Left ventricle myocardium inferior (tissue), 1 donor: ENCODE results near the gene NME7. TPM values are rescaled to one million over a fixed set of nuclear protein-coding genes. Genes with fewer than 3 reads are reported as not detected.

ENCODE experiments used
- DNase-seq: peaks from one replicate; pipeline ENCODE4 v3.0.0-alpha.2; 2020
- H3K27ac ChIP-seq: fragments of 200-600 bp; replicated peaks from 2 replicates; pipeline ENCODE4 v1.8.0; 2021
- H3K27me3 ChIP-seq: fragments of 200-600 bp; 2 replicates; pipeline ENCODE4 v1.8.0; 2021; ENCODE audit warnings: low read depth
- H3K36me3 ChIP-seq: fragments of 200-600 bp; 2 replicates; pipeline ENCODE4 v1.8.0; 2021
- H3K4me1 ChIP-seq: fragments of 200-600 bp; 2 replicates; pipeline ENCODE4 v1.8.0; 2021
- H3K4me3 ChIP-seq: fragments of 200-600 bp; 2 replicates; pipeline ENCODE4 v1.8.0; 2021; ENCODE audit warnings: mild to moderate bottlenecking, moderate library complexity
- H3K9me3 ChIP-seq: fragments of 200-600 bp; replicated peaks from 2 replicates; pipeline ENCODE4 v1.8.0; 2021
- intact Hi-C: fragments of 100-400 bp; cut with micrococcal nuclease; formaldehyde crosslinking; loops from one replicate; pipeline ENCODE4 v1.11.0; 2022
- total RNA-seq: library from RNA; stranded (reverse); fragmentation: NEBNext Ultra II Directional; extraction: Animal tissue kit (Norgen Biotek cat#: 25700); gene quantifications from one replicate; pipeline ENCODE4 v1.2.1, GENCODE V29; 2021
- TF ChIP-seq, protein P1 (sequence below): fragments of 200-600 bp; IDR thresholded peaks from 2 replicates; pipeline ENCODE4 v1.8.0; 2021; ENCODE audit warnings: antibody characterized with exemption, mild to moderate bottlenecking, borderline replicate concordance
- donor health status: DM: no; HTN: yes; CAD: no; lungs with severe emphysema.

NME7 gene
- total RNA-seq, 1 donor from 2014 or later, result 13.1 TPM

DNA sequence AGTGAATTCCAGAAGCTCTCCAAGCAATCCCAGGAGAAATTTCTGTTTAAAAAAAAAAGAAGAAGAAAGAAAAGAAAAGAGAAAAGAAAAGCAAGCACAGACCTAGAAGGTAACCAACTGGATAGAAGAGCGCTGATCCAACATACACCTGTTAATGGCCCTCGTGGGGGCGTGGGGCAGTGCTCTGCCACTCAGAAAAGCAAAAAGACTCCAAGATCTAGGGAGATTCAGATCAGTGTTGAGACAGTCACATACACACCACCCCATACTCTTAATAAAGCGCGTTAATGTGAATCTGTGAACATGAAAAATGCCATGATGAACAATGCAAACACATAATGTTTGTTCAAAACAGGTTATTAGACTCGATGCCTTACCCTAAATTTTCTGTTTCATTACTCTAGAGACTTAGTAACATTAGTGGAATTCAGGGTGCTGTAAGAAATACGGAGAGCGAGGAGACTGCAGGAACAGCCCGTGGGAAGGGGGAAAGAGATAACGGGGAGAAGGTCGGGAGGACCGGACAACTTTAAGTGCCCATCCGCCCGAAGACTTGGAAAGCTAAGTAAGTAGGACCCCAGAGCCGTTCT lies 406 bp downstream of the NME7 start:
- H3K9me3 ChIP-seq, result no peaks in the 10 kb centered on the region
- H3K27me3 ChIP-seq, result no peaks in the 10 kb centered on the region
- TF ChIP-seq, protein P1, sequence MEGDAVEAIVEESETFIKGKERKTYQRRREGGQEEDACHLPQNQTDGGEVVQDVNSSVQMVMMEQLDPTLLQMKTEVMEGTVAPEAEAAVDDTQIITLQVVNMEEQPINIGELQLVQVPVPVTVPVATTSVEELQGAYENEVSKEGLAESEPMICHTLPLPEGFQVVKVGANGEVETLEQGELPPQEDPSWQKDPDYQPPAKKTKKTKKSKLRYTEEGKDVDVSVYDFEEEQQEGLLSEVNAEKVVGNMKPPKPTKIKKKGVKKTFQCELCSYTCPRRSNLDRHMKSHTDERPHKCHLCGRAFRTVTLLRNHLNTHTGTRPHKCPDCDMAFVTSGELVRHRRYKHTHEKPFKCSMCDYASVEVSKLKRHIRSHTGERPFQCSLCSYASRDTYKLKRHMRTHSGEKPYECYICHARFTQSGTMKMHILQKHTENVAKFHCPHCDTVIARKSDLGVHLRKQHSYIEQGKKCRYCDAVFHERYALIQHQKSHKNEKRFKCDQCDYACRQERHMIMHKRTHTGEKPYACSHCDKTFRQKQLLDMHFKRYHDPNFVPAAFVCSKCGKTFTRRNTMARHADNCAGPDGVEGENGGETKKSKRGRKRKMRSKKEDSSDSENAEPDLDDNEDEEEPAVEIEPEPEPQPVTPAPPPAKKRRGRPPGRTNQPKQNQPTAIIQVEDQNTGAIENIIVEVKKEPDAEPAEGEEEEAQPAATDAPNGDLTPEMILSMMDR, result no peak
- peaks cover 25% of the 10 kb centered on the region for H3K36me3 ChIP-seq
- no peak for DNase-seq
- intact Hi-C loops, result no loop called here
- peak overlapping the region; percentile 82 for H3K4me3 ChIP-seq
- peak overlapping the region; percentile 90 for H3K27ac ChIP-seq
- H3K4me1 ChIP-seq, result peaks cover 39% of the 10 kb centered on the region

DNA sequence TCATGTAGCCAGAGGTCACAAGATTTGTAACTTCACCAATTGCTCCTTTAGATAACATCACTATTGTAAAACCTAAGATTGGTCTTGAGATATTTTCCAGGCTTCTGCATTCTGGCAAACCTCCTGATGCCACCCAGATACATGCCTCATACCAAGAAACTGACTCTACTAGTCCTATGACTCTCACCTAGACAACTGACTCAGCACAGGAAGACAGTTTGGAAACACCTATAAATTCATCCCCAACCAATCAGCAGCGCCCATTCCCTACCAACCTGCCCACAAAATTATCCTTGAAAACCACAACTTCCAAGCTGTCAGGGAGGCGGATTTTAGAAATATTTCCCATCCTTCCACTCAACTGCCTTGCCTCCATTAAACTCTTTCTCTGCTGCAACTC lies 2.6 kb downstream of the NME7 start:
- TF ChIP-seq, protein P1, result no peak
- peaks cover 27% of the 10 kb centered on the region for H3K4me1 ChIP-seq
- H3K9me3 ChIP-seq, result no peaks in the 10 kb centered on the region
- no peaks in the 10 kb centered on the region for H3K27me3 ChIP-seq
- intact Hi-C loops, result no loop called here
- DNase-seq, result no peak
- H3K36me3 ChIP-seq, result peaks cover 5% of the 10 kb centered on the region
- H3K4me3 ChIP-seq, result no peak overlapping the region
- no peak overlapping the region for H3K27ac ChIP-seq

DNA sequence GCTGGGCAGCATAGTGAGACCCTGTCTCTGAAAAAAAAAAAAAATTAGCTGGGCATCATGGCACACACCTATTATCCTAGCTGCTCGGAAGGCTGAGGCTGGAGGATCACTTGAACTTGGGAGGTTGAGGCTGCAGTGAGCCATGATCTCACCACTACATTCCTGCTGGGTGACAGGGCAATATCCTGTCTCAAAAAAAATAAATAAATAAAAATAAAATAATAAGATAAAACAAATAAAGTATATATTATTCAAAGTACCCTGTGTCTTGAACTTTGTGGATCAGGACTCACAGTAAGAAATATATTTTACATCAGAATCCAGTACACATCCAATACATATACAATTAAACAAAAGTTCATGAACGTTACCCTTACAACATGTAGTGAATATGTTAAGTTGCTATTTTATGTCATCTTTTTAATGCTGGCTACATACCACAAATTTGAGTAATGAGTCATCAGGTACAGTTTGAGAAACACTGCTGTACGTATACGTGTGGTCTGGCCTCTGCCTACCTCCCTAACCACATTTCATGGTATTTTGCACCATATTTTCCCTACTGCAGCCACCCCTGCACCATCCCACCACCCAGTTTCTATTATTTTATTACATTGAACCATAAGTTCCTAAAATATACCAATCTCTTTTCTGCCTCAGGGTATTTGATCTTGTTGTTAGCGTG lies 4.4 kb downstream of the NME7 start:
- Histone ChIP-seq H3K27me3 (no peaks in the 10 kb centered on the region), H3K4me3 (no peak overlapping the region), H3K9me3 (no peaks in the 10 kb centered on the region), H3K4me1 (peaks cover 9% of the 10 kb centered on the region), H3K36me3 (no peaks in the 10 kb centered on the region), H3K27ac (no peak overlapping the region)
- DNase-seq, result no peak
- TF ChIP-seq, protein P1, result no peak
- intact Hi-C loops, result no loop called here

DNA sequence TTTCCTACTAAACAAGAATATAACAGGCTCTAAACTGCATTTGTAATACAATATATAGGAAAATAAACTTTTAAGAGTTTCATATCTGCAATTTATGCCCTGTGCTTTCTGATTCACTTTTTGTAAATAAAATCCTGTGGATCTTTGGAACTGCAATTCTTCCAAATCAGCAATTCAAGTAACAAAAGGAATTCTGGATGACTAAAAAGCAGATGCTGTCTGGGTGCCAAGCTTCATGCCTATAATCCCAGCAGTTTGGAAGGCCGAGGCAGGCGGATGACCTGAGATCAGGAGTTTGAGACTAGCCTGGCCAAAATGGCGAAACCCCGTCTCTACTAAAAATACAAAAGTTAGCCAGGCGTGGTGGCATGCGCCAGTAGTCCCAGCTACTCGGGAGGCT lies 6.3 kb downstream of the NME7 start:
- H3K27me3 ChIP-seq, result no peaks in the 10 kb centered on the region
- H3K4me3 ChIP-seq, result no peak overlapping the region
- intact Hi-C loops, result no loop called here
- H3K9me3 ChIP-seq, result no peaks in the 10 kb centered on the region
- H3K36me3 ChIP-seq, result no peaks in the 10 kb centered on the region
- TF ChIP-seq, protein P1, result no peak
- no peaks in the 10 kb centered on the region for H3K4me1 ChIP-seq
- DNase-seq, result no peak
- no peak overlapping the region for H3K27ac ChIP-seq

DNA sequence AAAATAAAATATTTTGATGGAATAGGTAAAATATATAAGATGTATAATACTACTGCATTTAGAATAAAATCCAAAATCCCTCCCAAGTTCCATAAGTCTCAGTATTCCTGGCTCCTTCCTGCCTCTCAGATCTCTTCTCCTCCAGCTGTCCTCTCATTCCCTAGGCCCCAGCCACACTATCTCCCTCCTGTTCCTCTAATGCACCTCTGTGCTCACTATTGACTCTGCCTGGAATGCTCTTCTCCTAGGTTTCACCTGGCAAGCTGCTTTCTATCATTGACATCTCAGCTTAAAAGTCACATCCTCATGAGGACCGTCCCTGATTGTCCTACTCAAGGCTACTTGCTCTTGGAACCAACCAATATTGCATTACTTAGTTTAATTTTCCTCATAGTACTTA lies 7.2 kb downstream of the NME7 start:
- Histone ChIP-seq H3K4me1 (no peaks in the 10 kb centered on the region), H3K27me3 (no peaks in the 10 kb centered on the region), H3K36me3 (no peaks in the 10 kb centered on the region), H3K4me3 (no peak overlapping the region), H3K27ac (no peak overlapping the region), H3K9me3 (no peaks in the 10 kb centered on the region)
- no peak for DNase-seq
- TF ChIP-seq, protein P1, result no peak
- intact Hi-C loops, result no loop called here
